CD14-positive monocyte (primary cell): ENCODE results near the gene METTL25. TPM values are rescaled to one million over a fixed set of nuclear protein-coding genes. Genes with fewer than 3 reads are reported as not detected.

Source experiments
- DNase-seq, 3 donors: peaks; one replicate each; pipeline ENCODE4 v3.0.0-alpha.2; 2011 to 2022
- H2AFZ ChIP-seq: 2 replicates; pipeline ENCODE4 v1.6.0; 2012; ENCODE audit warnings: mild to moderate bottlenecking, low read depth, low read length, inconsistent platforms; ENCODE audit not compliant: insufficient read depth, poor library complexity, severe bottlenecking
- H3K27ac ChIP-seq, 2 donors: 1 replicate in 1 of 2; 2 replicates in 1 of 2; pipeline ENCODE4 v1.5.1; 2012 to 2013; ENCODE audit warnings: low read length in 2 of 2, control low read depth in 1 of 2, inconsistent platforms in 1 of 2, low read depth in 1 of 2, mild to moderate bottlenecking in 1 of 2
- H3K27me3 ChIP-seq, 2 donors: one replicate each; pipeline versions ENCODE4 v1.6.0 to v1.6.1; 2011 to 2013; ENCODE audit warnings: low read length in 2 of 2; ENCODE audit not compliant: control insufficient read depth in 2 of 2, insufficient read depth in 2 of 2
- H3K36me3 ChIP-seq, 2 donors: replicated peaks in 1 of 2; 1 replicate in 1 of 2; 2 replicates in 1 of 2; pipeline versions ENCODE4 v1.5.1 to v1.6.1; 2012 to 2013; ENCODE audit warnings: low read length in 2 of 2, control low read depth in 1 of 2, inconsistent platforms in 1 of 2, mild to moderate bottlenecking in 1 of 2; ENCODE audit not compliant: insufficient read depth in 2 of 2, control insufficient read depth in 1 of 2
- H3K4me1 ChIP-seq, 2 donors: 1 replicate in 1 of 2; 2 replicates in 1 of 2; pipeline versions ENCODE4 v1.5.1 to v1.6.1; 2012 to 2013; ENCODE audit warnings: low read length in 2 of 2, control low read depth in 1 of 2, inconsistent platforms in 1 of 2, mild to moderate bottlenecking in 1 of 2, moderate library complexity in 1 of 2; ENCODE audit not compliant: insufficient read depth in 2 of 2, control insufficient read depth in 1 of 2
- H3K4me2 ChIP-seq: replicated peaks from 2 replicates; pipeline ENCODE3; 2012; ENCODE audit warnings: low read length, moderate library complexity, mild to moderate bottlenecking; ENCODE audit not compliant: poor library complexity, severe bottlenecking; ENCODE audit errors: extremely low read depth
- H3K4me3 ChIP-seq, 3 experiments: fragments of 200-600 bp in 1 of 3; sonication (generic) in 1 of 3; replicated peaks in 1 of 3; 1 replicate in 2 of 3; 2 replicates in 1 of 3; pipeline ENCODE4 v1.5.1; 2011 to 2013; ENCODE audit warnings: low read length in 3 of 3, mild to moderate bottlenecking in 3 of 3, control low read depth in 2 of 3, low read depth in 2 of 3, inconsistent platforms in 1 of 3, moderate library complexity in 1 of 3
- H3K79me2 ChIP-seq: 2 replicates; pipeline ENCODE4 v1.6.0; 2012; ENCODE audit warnings: mild to moderate bottlenecking, control low read depth, inconsistent platforms, low read length, moderate library complexity; ENCODE audit not compliant: insufficient read depth
- H3K9ac ChIP-seq: 2 replicates; pipeline ENCODE4 v1.6.0; 2017; ENCODE audit warnings: low read length, mild to moderate bottlenecking; ENCODE audit not compliant: insufficient read depth, poor library complexity, severe bottlenecking
- H3K9me3 ChIP-seq, 2 donors: replicated peaks in 1 of 2; 1 replicate in 1 of 2; 2 replicates in 1 of 2; pipeline versions ENCODE4 v1.5.1 to v1.6.1; 2012 to 2013; ENCODE audit warnings: low read length in 2 of 2, control low read depth in 1 of 2; ENCODE audit not compliant: control insufficient read depth in 1 of 2, insufficient read depth in 1 of 2
- H4K20me1 ChIP-seq: 2 replicates; pipeline ENCODE4 v1.6.0; 2012; ENCODE audit warnings: mild to moderate bottlenecking, low read length, control low read depth, moderate library complexity; ENCODE audit not compliant: insufficient read depth
- H3K27ac Mint-ChIP-seq, 7 donors: one replicate each; pipeline ENCODE4 v1.8.0; 2020; ENCODE audit warnings: mild to moderate bottlenecking in 7 of 7, mixed read lengths in 7 of 7, moderate library complexity in 6 of 7, inconsistent platforms in 2 of 7
- H3K27me3 Mint-ChIP-seq, 3 donors: one replicate each; pipeline ENCODE4 v1.8.0; 2021 to 2022; ENCODE audit warnings: low read depth in 3 of 3, mild to moderate bottlenecking in 3 of 3, mixed read lengths in 3 of 3, moderate library complexity in 3 of 3, inconsistent platforms in 1 of 3
- H3K36me3 Mint-ChIP-seq, 2 donors: one replicate each; pipeline ENCODE4 v1.8.0; 2020; ENCODE audit warnings: mixed read lengths in 2 of 2, inconsistent platforms in 1 of 2, mild to moderate bottlenecking in 1 of 2
- H3K4me1 Mint-ChIP-seq: one replicate; pipeline ENCODE4 v1.8.0; 2020; ENCODE audit warnings: mild to moderate bottlenecking, mixed read lengths
- H3K4me3 Mint-ChIP-seq, 2 donors: one replicate each; pipeline ENCODE4 v1.8.0; 2020; ENCODE audit warnings: mild to moderate bottlenecking in 2 of 2, mixed read lengths in 2 of 2, moderate library complexity in 1 of 2
- H3K9me3 Mint-ChIP-seq, 7 donors: one replicate each; pipeline ENCODE4 v1.8.0; 2020 to 2022; ENCODE audit warnings: mixed read lengths in 7 of 7, mild to moderate bottlenecking in 6 of 7, moderate library complexity in 6 of 7, inconsistent platforms in 2 of 7
- WGBS: methylation state at CpG from one replicate; pipeline ENCODE4 v1.1.5; 2013; ENCODE audit warnings: missing lambda C conversion rate; ENCODE audit not compliant: insufficient coverage; 5-methylcytosine and 5-hydroxymethylcytosine counted together
- intact Hi-C, 2 donors: fragments of 100-400 bp; cut with micrococcal nuclease; formaldehyde crosslinking; loops; one replicate each; pipeline versions ENCODE4 v1.15.0 to v1.15.1; 2023
- polyA plus RNA-seq, 3 donors: library from polyadenylated mRNA; depleted of rRNA in 1 of 3; unstranded in 2 of 3; stranded (reverse) in 1 of 3; fragments of 300-500 nt in 2 of 3; fragments of >200 nt in 1 of 3; fragmentation: Illumina TruSeq in 2 of 3; gene quantifications; 1 replicate in 2 of 3; 2 replicates in 1 of 3; pipeline ENCODE4 v1.2.3, GENCODE V29; 2012 to 2021
- TF ChIP-seq, protein P1 (sequence below): fragments of 200-600 bp; IDR thresholded peaks from one replicate; pipeline ENCODE4 v1.8.0; 2022; ENCODE audit warnings: antibody characterized with exemption, mild to moderate bottlenecking

Gene METTL25
- polyA plus RNA-seq, 3 donors, result 7.0 to 12.2 (median 8.1) TPM

DNA sequence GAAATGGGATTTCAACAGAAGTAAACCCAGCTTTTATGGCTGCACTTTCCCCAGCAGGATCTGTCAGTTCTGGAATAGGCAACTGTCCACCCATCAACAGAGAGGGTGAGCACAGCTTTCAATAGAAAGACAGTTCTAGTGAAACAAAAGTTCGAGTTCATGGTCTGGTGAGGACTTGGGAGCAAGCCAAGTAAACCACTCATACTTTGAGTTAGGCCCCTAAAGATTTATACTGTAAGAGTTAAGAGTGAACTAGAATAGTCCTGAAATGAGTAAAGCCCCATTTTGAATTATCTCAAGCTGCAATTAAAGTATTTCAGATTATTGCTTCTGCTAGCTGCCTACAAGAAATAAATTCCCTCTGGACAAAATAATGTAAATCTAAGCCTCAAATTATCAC lies 82.6 kb downstream of the METTL25 start:
- Histone ChIP-seq H3K9ac (no peak overlapping the region), H3K4me1 (no peaks in the 10 kb centered on the region), H3K4me2 (no peak overlapping the region), H3K9me3 (no peaks in the 10 kb centered on the region), H3K27ac (no peak overlapping the region), H4K20me1 (no peaks in the 10 kb centered on the region), H2AFZ (no peak overlapping the region), H3K4me3 (no peak overlapping the region), H3K79me2 (no peaks in the 10 kb centered on the region), H3K27me3 (no peaks in the 10 kb centered on the region), H3K36me3 (peaks cover 6 to 31% of the 10 kb centered on the region in 2 donors)
- Mint-ChIP-seq H3K4me1 (no peaks in the 10 kb centered on the region), H3K27me3 (no peaks in the 10 kb centered on the region), H3K4me3 (no peak overlapping the region), H3K36me3 (peaks cover 35 to 38% of the 10 kb centered on the region in 2 donors), H3K9me3 (peaks cover 0 to 7% (median 2%) of the 10 kb centered on the region in 7 donors), H3K27ac (no peak overlapping the region)
- intact Hi-C loops, result no loop called here
- no peak for DNase-seq
- TF ChIP-seq, protein P1, sequence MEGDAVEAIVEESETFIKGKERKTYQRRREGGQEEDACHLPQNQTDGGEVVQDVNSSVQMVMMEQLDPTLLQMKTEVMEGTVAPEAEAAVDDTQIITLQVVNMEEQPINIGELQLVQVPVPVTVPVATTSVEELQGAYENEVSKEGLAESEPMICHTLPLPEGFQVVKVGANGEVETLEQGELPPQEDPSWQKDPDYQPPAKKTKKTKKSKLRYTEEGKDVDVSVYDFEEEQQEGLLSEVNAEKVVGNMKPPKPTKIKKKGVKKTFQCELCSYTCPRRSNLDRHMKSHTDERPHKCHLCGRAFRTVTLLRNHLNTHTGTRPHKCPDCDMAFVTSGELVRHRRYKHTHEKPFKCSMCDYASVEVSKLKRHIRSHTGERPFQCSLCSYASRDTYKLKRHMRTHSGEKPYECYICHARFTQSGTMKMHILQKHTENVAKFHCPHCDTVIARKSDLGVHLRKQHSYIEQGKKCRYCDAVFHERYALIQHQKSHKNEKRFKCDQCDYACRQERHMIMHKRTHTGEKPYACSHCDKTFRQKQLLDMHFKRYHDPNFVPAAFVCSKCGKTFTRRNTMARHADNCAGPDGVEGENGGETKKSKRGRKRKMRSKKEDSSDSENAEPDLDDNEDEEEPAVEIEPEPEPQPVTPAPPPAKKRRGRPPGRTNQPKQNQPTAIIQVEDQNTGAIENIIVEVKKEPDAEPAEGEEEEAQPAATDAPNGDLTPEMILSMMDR, result no peak
- no CpG with 5 or more reads among the region's 1 CpG for WGBS

DNA sequence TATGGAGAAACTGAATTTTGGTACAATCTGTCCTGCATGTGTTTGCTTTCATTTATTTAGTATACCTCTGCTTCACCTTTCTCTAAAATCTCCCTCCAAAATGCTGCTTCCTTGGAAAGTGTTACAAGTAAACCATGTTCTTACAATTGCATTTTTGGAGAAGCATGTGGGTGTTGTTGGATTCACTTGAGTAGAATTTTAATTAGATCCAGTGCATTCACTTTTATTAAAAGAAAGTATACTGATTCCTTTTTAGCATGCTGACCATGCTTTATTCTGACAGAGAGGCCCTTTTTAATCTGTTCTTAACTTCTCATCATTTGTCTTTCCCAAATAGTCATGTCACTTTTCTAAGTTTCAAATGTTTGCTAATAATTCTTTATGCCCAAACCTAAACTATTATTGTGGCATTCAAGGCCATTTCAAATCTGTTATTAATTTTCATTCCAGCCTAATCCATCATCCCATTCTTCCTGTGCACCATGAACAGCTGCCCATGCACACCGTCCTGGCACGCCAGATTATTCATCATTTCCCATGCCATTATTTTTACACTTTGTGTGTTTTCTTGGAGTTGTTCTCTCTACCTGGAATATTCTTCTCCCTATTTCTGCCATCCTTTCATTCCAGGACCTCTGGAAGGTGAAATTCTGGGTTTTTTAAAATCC lies 90.7 kb downstream of the METTL25 start:
- no peaks in the 10 kb centered on the region for H3K4me1 ChIP-seq
- no peak overlapping the region for H3K4me3 Mint-ChIP-seq
- H3K9ac ChIP-seq, result no peak overlapping the region
- H3K4me1 Mint-ChIP-seq, result no peaks in the 10 kb centered on the region
- H3K27me3 ChIP-seq, result no peaks in the 10 kb centered on the region
- peaks cover under 1 to 3% of the 10 kb centered on the region in 2 donors for H3K36me3 ChIP-seq
- no peak overlapping the region for H3K27ac Mint-ChIP-seq
- TF ChIP-seq, protein P1, result no peak
- H3K36me3 Mint-ChIP-seq, result peaks cover 1 to 7% of the 10 kb centered on the region in 2 donors
- intact Hi-C loops, result no loop called here
- H3K79me2 ChIP-seq, result no peaks in the 10 kb centered on the region
- no peak overlapping the region for H3K4me2 ChIP-seq
- peaks cover 0 to 1% (median 0%) of the 10 kb centered on the region in 7 donors for H3K9me3 Mint-ChIP-seq
- no peak for DNase-seq
- H3K27ac ChIP-seq, result no peak overlapping the region
- no peaks in the 10 kb centered on the region for H3K9me3 ChIP-seq
- H4K20me1 ChIP-seq, result no peaks in the 10 kb centered on the region
- no peak overlapping the region for H2AFZ ChIP-seq
- H3K27me3 Mint-ChIP-seq, result no peaks in the 10 kb centered on the region
- H3K4me3 ChIP-seq, result no peak overlapping the region
- no CpG with 5 or more reads among the region's 2 CpGs for WGBS
